Body of pancreas (tissue), 4 donors: ENCODE data around the gene TCTN3.

ENCODE experiments used
- POLR2A ChIP-seq, 3 donors: fragments of 450-650 bp; IDR thresholded peaks; one replicate each; pipeline ENCODE4 v1.6.1; 2016; ENCODE audit warnings: antibody characterized with exemption in 3 of 3, mild to moderate bottlenecking in 2 of 3
- TF ChIP-seq, protein P1 (sequence below), 7 experiments: fragments of 450-650 bp in 4 of 7; fragments of 200-600 bp in 3 of 7; sonication (generic) in 3 of 7; IDR thresholded peaks; one replicate each; pipeline ENCODE4 v1.5.1; 2016 to 2019; ENCODE audit warnings: antibody characterized with exemption in 7 of 7

DNA sequence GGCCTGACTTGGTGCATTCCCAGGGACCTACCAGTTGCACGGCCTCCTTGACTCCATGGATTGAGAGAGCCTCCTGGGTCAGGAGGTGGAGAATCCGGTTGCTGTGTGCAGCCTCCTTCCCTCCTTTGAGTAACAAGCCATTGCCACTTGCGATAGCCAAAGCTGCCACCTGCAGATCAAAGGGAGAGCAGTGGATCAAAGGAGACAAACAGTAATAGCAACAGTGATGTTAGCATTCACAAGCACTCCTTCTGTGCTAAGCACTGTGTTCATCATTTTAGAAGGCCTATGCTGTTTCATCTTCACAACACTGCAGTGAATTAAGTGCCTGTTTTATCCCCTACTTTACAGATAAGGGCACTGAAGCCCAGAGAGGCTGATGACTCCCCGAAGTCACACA is 77.3 kb downstream of the TCTN3 start:
- TF ChIP-seq, protein P1, sequence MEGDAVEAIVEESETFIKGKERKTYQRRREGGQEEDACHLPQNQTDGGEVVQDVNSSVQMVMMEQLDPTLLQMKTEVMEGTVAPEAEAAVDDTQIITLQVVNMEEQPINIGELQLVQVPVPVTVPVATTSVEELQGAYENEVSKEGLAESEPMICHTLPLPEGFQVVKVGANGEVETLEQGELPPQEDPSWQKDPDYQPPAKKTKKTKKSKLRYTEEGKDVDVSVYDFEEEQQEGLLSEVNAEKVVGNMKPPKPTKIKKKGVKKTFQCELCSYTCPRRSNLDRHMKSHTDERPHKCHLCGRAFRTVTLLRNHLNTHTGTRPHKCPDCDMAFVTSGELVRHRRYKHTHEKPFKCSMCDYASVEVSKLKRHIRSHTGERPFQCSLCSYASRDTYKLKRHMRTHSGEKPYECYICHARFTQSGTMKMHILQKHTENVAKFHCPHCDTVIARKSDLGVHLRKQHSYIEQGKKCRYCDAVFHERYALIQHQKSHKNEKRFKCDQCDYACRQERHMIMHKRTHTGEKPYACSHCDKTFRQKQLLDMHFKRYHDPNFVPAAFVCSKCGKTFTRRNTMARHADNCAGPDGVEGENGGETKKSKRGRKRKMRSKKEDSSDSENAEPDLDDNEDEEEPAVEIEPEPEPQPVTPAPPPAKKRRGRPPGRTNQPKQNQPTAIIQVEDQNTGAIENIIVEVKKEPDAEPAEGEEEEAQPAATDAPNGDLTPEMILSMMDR (IDR thresholded peaks at IDR 0.05): no peak
- TF ChIP-seq POLR2A (IDR thresholded peaks at IDR 0.05): no peak
